Measurements from ENCODE around the gene HBM.

The HBM gene, protein sequence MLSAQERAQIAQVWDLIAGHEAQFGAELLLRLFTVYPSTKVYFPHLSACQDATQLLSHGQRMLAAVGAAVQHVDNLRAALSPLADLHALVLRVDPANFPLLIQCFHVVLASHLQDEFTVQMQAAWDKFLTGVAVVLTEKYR

DNA sequence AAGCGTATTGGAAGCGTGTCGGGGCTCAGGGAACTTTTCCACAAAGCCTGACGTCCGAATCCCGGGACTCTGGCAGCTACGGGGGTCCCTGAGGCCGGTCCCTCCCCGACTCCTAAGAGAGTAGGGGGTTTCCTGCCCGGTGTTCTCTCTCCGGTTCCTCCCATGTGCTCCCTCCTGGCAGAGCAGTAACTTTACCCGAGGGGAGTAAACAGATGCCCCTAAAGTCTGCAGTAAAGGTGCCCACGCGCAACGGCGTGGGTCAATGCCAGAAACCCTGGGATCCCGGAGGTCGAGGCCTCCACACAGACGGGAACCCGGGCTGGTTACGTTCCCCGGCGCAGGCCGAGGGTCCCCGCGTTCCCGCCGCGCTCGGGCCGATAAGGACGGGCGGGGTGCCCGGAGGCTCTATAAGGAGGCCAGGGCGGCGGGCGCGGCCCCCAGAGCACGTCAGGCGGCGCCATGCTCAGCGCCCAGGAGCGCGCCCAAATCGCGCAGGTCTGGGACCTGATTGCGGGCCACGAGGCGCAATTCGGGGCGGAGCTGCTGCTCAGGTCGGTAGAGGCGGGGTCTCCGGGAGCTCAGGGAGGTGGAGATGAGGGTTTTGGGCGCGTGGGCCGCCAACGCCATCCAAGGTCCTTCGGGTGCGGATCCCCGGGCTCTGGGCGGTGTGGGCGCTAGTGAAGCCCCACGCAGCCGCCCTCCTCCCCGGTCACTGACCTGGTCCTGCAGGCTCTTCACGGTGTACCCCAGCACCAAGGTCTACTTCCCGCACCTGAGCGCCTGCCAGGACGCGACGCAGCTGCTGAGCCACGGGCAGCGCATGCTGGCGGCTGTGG lies at the start of gene HBM:
Gene HBM, plus strand, starts transcription at position 440 of the 836 bp plus-strand sequence. Its CDS starts 20 bp downstream, at position 460.
- DNase-seq, result peak; percentile 40
- peak within 1 kb of the TSS; percentile 54 for H3K4me3 ChIP-seq (ENCODE audit: low read depth, low read length)
- H3K9me3 ChIP-seq (ENCODE audit: severe bottlenecking), result no peaks in the 10 kb centered on the region
- TF ChIP-seq, protein P1, sequence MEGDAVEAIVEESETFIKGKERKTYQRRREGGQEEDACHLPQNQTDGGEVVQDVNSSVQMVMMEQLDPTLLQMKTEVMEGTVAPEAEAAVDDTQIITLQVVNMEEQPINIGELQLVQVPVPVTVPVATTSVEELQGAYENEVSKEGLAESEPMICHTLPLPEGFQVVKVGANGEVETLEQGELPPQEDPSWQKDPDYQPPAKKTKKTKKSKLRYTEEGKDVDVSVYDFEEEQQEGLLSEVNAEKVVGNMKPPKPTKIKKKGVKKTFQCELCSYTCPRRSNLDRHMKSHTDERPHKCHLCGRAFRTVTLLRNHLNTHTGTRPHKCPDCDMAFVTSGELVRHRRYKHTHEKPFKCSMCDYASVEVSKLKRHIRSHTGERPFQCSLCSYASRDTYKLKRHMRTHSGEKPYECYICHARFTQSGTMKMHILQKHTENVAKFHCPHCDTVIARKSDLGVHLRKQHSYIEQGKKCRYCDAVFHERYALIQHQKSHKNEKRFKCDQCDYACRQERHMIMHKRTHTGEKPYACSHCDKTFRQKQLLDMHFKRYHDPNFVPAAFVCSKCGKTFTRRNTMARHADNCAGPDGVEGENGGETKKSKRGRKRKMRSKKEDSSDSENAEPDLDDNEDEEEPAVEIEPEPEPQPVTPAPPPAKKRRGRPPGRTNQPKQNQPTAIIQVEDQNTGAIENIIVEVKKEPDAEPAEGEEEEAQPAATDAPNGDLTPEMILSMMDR (IDR thresholded peaks at IDR 0.05; ENCODE audit: low read depth, low read length), result no peak
- peaks cover 25% of the 10 kb centered on the region for H3K27me3 ChIP-seq (ENCODE audit: insufficient read depth, low read depth, severe bottlenecking)
- H3K36me3 ChIP-seq, result no peaks in the 10 kb centered on the region
- no peak within 1 kb of the TSS for H3K27ac ChIP-seq

DNA sequence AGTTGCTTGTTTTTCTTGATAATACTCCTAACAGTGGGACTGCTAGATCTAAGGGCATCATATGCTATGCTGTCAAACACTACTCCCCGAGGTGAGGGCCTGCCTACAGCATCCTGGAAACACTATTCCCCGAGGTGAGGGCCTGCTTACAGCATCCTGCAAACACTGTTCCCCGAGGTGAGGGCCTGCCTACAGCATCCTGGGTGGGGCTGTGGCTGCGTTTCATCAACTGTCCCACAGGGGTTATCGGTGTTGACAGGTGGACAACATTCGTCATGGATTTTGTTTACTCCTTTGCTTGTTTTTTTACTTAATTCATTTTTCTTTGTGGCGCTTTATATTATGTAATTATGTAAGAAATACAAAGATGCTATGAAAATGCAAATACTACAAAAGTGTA lies 49.8 kb upstream of the HBM start:
- no peaks in the 10 kb centered on the region for H3K27me3 ChIP-seq (ENCODE audit: insufficient read depth, low read depth, severe bottlenecking)
- no peak for DNase-seq
- H3K36me3 ChIP-seq, result peaks cover 18% of the 10 kb centered on the region
- H3K4me3 ChIP-seq (ENCODE audit: low read depth, low read length), result no peak overlapping the region
- H3K27ac ChIP-seq, result no peak overlapping the region
- TF ChIP-seq, protein P1 (IDR thresholded peaks at IDR 0.05; ENCODE audit: low read depth, low read length), result no peak
- H3K9me3 ChIP-seq (ENCODE audit: severe bottlenecking), result no peaks in the 10 kb centered on the region

DNA sequence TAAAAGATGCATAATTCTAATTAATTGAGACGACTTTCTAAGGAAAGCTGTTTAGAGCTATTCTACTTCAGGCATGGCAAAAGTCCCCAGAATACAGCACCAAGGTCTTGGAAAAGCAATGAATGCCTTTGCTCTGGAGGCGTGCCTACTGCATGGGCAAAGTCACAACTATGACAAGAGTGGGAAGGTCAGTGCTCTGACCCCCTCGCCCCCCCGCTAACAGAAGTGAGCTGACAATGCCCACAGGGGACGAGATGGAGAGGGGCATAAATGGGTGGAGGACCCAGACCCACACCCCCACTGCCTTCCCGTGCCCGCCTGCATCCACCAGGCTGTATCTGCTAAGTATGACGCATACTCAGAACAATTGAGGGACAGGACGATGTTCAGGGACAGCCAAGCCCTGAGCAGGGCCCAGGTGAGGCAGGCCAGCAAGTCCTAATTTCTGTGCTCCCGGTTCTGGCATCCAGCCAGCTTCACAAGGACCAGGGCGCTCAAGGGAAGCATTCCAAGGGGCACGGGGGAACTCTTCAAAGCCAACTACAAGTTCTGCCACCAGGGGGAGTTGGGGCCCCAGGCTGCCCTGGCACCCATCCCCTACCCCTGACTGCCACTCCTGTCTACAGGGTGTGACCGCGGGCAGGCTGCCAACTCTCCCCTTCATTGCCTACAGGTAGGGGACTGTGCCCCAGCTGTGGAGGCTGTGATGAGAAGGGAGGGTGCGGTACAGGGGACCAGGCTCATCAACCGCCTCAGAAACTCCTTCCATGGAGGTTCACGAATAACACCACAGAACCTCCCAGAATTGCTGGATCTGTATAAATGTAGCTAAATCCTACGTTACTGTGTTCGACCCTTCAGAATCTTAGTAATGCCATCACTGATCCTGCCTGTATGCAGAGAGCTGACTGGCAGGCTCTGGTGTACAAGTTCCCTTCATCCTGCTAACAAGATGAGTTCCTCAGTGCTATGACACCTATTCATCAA lies 48.1 kb upstream of the HBM start:
- Histone ChIP-seq H3K9me3 (ENCODE audit: severe bottlenecking) (no peaks in the 10 kb centered on the region), H3K27me3 (ENCODE audit: insufficient read depth, low read depth, severe bottlenecking) (no peaks in the 10 kb centered on the region), H3K36me3 (peaks cover 10% of the 10 kb centered on the region), H3K4me3 (ENCODE audit: low read depth, low read length) (no peak overlapping the region), H3K27ac (no peak overlapping the region)
- TF ChIP-seq, protein P1 (IDR thresholded peaks at IDR 0.05; ENCODE audit: low read depth, low read length), result peak; percentile 89
- peak; percentile 75 for DNase-seq

DNA sequence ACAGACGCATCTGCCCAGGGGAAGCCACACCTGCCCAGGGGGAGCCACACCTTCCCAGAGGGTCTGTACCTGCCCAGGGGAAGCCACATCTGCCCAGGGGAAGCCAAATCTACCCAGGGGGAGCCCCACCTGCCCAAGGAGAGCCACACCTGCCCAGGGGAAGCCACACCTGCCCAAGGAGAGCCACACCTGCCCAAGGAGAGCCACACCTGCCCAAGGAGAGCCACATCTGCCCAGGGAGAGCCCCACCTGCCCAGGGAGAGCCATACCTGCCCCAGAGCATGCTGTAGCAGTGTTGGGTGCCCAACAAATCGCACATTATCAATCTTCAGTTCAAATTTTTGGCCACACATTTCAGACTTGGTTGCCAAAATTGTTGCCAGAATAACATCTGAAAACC lies 46.9 kb upstream of the HBM start:
- TF ChIP-seq, protein P1 (IDR thresholded peaks at IDR 0.05; ENCODE audit: low read depth, low read length), result no peak
- H3K27ac ChIP-seq, result no peak overlapping the region
- DNase-seq, result no peak
- no peak overlapping the region for H3K4me3 ChIP-seq (ENCODE audit: low read depth, low read length)
- no peaks in the 10 kb centered on the region for H3K9me3 ChIP-seq (ENCODE audit: severe bottlenecking)
- peaks cover 10% of the 10 kb centered on the region for H3K36me3 ChIP-seq
- no peaks in the 10 kb centered on the region for H3K27me3 ChIP-seq (ENCODE audit: insufficient read depth, low read depth, severe bottlenecking)

DNA sequence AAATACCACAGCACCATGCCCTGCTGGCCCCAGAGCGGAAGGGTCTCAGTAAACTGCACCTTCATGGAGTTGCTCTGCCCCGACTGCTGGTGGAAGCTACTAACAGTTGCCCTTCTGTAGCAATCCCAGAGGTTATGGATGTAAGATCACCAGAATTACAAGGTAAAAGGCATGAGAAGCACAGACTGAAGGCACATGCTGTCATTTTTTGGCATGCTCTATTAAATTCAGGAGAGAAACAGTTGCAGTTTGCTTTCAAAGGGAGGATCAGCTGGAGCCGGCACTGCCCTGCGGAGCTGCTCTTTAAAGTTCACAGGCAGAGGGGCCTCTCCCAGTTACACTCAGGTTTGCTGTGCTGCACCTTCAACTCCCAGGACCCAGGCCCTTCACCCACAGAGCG lies 46.5 kb upstream of the HBM start:
- Histone ChIP-seq H3K27me3 (ENCODE audit: insufficient read depth, low read depth, severe bottlenecking) (no peaks in the 10 kb centered on the region), H3K4me3 (ENCODE audit: low read depth, low read length) (no peak overlapping the region), H3K36me3 (peaks cover 10% of the 10 kb centered on the region), H3K9me3 (ENCODE audit: severe bottlenecking) (no peaks in the 10 kb centered on the region), H3K27ac (no peak overlapping the region)
- TF ChIP-seq, protein P1 (IDR thresholded peaks at IDR 0.05; ENCODE audit: low read depth, low read length), result no peak
- DNase-seq, result no peak
